Measurements from ENCODE around the gene ATP4B.

Gene ATP4B

GRCh38 chr13:113656831-113657671 lies 947 bp downstream of the ATP4B start:
- no peak for DNase-seq (ENCODE audit: low read depth)

DNA sequence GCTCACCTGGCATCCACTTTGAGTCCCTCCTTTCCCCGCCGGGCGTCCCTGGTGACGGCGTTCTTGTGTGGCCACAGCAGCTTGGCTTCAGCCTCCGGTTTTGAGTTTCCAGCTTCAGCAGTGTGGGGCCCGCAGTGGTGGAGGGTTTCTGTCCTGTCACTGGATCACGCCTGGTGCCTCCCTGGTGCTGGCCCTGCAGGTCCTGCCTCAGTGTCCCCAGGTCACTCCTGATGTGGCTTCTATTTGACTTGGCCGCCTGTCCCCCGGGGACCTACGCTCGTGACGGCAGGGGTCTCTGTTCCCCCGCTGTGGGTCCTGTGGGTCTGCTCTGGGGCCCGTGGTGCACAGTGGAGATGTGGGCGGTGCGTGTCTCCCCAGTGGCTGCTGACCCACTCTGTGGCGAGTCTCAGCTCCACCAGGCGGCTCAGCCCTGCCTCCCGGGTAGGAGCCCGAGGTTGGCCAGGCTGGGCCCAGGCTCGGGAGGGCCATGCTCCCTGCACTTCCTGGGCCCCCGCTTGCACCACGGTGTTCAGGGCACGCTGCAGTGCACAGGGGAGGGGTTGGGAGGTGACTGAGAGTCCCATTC lies 1.9 kb downstream of the ATP4B start:
- no peak for DNase-seq (ENCODE audit: low read depth)

DNA sequence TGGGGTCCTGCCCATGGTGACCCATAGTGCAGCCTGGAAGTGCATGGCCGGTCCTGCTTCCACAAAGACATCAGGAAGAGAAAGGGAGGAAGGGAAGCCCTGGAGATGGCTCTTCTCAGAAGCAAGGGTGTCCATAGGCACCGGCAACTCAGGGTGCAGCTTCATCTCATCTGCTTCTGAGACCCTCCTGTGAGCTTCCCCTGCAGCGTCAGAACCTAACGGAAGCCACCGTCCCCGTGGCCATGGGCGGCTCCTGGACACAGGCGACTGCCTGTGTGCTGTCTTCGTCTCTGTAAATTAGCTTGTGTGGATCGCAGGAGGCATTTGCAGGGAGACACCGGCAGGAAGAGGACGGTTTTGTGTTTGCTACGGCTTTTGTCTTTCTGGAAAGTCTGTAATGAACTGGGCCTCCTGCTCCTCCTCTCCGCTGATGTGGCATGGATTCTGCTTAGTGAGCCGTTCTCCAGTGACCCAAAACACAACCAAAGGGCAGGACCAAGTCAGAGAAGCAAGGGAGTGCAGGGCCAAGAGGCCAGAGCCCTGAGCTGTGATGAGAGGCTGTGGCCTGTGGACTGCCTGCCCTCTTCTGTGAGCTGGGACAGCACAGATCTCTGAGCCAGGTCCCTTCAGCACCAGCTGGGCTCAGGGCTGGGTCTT lies 2.5 kb downstream of the ATP4B start:
- no peak for DNase-seq (ENCODE audit: low read depth)

- DNase-seq (ENCODE audit: low read depth), result no peak
Observed at GRCh38 chr13:113654591-113655345, 3.2 kb downstream of the ATP4B start.

DNA sequence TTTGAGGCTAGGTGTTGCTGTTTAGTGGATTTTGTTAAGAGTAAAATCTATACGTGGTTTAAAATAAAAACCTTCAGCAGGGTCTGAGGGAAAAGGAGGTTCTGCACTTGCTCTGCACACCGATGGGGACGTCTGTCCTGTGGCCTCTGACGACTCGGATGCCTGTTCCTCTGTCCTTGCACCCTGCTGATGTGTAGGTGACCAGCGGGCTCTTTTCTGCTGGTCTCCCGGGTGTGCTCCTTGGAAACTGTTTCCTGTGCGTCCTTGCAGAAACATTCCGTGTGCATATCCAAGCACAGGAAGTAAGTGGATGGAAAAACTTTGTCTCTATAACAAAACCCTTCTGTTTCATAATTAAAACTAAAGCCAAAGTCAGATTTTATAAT lies 3.8 kb downstream of the ATP4B start:
- DNase-seq (ENCODE audit: low read depth), result no peak

- DNase-seq (ENCODE audit: low read depth), result no peak
Observed at GRCh38 chr13:113653264-113654174, 4.5 kb downstream of the ATP4B start.

GRCh38 chr13:113652404-113653263 lies 5.4 kb downstream of the ATP4B start:
- no peak for DNase-seq (ENCODE audit: low read depth)

- no peak for DNase-seq (ENCODE audit: low read depth)
Observed at GRCh38 chr13:113651511-113652403, 6.2 kb downstream of the ATP4B start.

- no peak for DNase-seq (ENCODE audit: low read depth)
Observed at GRCh38 chr13:113650731-113651148, 7.3 kb downstream of the ATP4B start.

DNA sequence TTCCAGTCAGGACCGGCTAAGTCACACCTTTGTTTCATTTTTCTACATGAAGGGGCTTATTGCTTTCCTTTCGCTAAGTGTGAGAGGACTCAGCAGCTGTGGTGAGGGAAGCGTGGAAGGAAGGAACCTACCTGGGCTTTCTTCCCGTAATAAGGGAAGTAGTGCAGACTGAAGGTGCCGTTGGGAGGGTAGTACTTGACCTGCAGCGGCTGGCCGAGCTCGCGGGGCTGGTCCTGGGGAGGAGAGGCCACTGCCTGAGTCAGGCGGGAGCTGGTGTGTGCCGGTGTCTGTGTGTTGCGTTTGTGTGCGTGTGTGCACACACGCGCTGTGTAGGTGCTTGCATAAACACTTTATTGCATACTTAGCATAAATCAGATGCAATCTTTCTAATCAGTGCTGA lies 7.7 kb downstream of the ATP4B start:
- DNase-seq (ENCODE audit: low read depth), result no peak

GRCh38 chr13:113649212-113649611 lies 8.8 kb downstream of the ATP4B start:
- DNase-seq (ENCODE audit: low read depth), result no peak

- DNase-seq (ENCODE audit: low read depth), result no peak
Observed at GRCh38 chr13:113648216-113648610, 9.8 kb downstream of the ATP4B start.

DNA sequence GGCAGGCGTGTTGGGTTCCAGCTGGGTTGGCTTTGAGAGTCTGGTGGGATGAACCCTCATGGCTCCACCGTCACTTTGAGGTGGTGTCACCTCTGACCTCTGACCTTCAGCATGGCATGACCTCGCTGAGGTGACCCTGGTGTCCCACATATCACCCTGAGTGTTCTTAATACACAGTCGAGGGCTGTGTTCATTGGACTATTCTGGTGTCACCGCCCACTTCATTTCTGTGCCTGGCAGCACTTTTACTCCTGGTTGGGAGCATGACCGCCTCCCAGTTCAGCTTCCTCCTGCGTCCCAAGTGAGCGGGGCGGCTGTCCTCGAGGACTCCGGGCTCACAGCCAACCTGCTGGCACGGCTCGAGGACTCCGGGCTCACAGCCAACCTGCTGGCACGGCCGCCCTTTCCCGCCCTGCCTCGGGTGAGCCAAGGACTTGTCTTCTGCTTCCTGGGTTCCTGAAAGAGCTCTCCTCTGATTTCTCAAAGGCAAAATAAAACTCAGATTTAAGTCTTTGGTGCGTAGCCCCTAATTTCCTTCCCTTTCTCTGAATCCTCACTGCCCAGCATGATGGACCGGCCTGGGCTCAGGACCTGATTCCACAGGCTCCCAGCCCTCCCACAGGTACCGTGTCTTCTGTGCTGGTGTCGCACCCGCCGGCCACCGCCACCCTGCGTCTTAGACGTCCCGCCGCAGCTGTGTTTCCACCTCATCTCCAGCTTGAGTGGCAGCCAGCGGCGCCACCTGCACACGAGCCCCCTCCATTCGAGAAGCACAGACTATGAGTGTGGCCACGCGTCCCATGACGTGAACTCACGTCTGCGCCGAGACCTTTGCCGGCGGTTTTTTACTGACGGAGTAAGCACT lies 10.4 kb downstream of the ATP4B start:
- peak; percentile 13 for DNase-seq (ENCODE audit: low read depth)

DNA sequence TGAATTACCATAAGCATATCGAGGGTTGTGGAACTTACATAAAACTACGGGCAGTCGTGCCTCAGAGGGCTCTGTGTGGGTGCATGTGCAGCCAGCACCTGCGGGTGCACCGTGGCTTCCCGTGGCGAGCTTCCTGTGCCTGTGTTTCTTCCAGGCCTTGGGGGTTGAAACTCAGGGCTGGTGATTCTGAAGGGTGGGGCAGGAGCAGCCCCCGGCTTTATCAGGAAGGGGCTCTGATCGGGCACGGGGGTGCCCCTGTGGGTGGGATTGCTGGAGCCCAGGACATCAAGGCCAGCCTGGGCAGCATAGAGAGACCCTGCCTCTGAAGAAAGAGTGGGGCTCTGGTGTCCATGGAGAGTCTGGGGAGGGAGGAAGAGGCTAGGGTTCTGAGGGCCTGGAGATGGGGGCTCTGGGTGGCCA lies 11.1 kb downstream of the ATP4B start:
- no peak for DNase-seq (ENCODE audit: low read depth)

- no peak for DNase-seq (ENCODE audit: low read depth)
Observed at GRCh38 chr13:113646376-113646775, 11.6 kb downstream of the ATP4B start.

DNA sequence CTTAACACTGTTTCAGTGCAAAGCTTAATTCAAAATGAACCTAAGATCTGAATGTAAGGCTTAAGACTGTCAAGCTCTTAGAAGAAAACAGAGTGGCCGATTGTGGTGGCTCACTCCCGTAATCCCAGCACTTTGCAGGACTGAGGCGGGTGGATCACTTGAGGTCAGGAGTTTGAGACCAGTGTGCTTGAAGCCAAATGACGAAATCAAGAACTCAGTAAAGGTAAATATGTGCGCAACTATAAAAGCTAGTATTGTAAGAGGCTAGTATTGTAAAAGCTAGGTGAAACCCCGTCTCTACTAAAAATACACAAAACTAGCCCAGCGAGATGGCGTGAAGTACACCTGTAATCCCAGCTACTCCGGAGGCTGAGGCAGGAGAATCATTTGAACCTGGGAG lies 12.7 kb downstream of the ATP4B start:
- DNase-seq (ENCODE audit: low read depth), result no peak

GRCh38 chr13:113644800-113645199 lies 13.2 kb downstream of the ATP4B start:
- DNase-seq (ENCODE audit: low read depth), result no peak

DNA sequence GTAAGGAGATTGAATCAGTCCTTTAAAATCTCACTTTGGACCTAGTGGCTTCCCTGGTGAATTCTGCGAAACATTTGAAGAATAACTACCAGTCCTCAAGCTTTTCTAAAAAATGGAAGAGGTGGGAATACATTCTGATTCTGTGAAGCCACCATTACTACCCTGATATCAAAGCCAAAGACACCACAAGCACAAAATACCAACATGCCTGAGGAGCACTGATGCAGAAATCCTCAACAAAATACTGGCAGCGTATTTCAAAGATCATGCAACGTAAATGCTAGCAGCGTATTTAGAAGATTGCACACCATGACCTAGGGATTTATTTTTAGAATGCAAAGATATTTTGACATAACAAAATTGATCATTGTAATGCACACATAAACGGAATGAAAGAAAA lies 14.4 kb downstream of the ATP4B start:
- DNase-seq (ENCODE audit: low read depth), result peak; percentile 39

Data from iris pigment epithelial cell (primary cell).